Memory B cell (primary cell): Measurements from ENCODE around the gene FCGR3B.
"Not testable (repeated sequence)": the region's sequence is repeated elsewhere in the genome, so short reads cannot be mapped to it uniquely, and the experiment has no call there.

Experiments used
- ATAC-seq: fragments of 150-1000 bp; cut with Tn5 transposase; 2 replicates; pipeline ENCODE4 v1.10.0; 2021; ENCODE audit warnings: low read depth, mild to moderate bottlenecking, moderate library complexity
- DNase-seq, 2 donors: peaks; one replicate each; pipeline ENCODE4 v3.0.0; 2022; ENCODE audit warnings: low spot score in 2 of 2
- H3K27ac Mint-ChIP-seq: one replicate; pipeline ENCODE4 v1.8.0; 2022; ENCODE audit warnings: mild to moderate bottlenecking, moderate library complexity, mixed read lengths
- H3K27me3 Mint-ChIP-seq: one replicate; pipeline ENCODE4 v1.8.0; 2022; ENCODE audit warnings: mixed read lengths
- H3K36me3 Mint-ChIP-seq: one replicate; pipeline ENCODE4 v1.8.0; 2022; ENCODE audit warnings: mild to moderate bottlenecking, mixed read lengths
- H3K4me1 Mint-ChIP-seq: one replicate; pipeline ENCODE4 v1.8.0; 2022; ENCODE audit warnings: mixed read lengths
- H3K4me3 Mint-ChIP-seq: one replicate; pipeline ENCODE4 v1.8.0; 2022; ENCODE audit warnings: mild to moderate bottlenecking, moderate library complexity, mixed read lengths
- H3K9me3 Mint-ChIP-seq: one replicate; pipeline ENCODE4 v1.8.0; 2022; ENCODE audit warnings: mixed read lengths

FCGR3B gene

DNA sequence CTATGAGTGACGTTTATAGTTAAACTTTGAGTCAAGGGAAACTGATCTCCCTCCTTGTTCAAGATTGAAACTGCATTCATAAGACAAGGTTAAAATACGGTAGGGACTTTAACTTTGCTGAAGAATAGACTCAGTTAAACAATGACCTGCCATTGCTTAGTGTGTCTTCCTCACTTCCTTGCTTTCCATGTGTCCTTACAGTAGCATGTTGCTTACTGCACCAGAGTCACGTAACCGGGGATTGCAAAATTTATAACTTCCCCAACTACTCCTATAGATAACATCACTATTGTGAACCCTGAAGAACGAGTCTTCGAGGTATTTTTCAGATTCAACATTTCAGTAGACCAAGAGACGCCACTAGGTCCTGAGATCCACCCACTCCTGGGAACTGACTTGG, 22.6 kb upstream of the FCGR3B start:
- H3K27ac Mint-ChIP-seq, DNase-seq, H3K4me3 Mint-ChIP-seq, ATAC-seq, H3K4me1 Mint-ChIP-seq, H3K36me3 Mint-ChIP-seq, H3K27me3 Mint-ChIP-seq, H3K9me3 Mint-ChIP-seq: not testable (repeated sequence)

DNA sequence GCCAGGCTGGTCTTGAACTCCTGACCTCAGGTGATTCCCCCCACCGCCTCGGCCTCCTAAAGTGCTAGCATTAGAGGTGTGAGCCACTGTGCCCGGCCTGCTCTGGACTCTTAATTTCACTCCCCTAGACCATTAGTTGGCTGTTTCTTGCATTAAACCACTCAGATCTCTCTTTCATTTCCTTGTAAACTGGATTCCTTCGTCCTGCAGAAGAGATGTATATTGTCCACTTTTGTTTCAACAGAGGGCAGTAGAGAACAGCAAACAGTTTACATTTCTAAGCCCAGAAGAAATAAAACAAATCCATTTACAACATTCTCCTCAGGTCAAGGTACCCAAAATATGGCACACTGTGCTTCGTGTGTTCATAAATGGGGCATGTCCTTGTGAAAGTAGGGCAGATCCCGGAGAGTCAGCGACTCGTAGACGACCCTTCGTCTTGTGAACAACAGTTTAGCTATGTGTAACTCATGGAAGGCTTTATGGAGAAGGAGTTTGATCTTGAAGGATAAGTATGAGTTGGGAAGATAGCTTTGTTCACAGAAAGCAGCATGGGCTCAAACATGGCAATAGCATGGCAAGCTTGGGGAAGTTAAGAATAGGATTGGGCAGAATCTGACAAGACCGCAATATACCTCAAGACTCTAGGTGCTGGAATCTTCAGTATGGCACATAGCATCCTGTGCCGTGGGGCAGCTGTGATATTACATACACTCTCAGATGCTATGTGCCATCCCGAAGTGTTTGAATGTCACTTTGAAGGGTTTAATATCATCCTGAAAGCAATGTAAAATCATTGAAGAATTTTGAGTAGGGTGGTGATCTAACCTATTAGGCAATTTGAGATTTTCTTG, 16.8 kb upstream of the FCGR3B start:
- H3K9me3 Mint-ChIP-seq, H3K4me1 Mint-ChIP-seq, DNase-seq, H3K36me3 Mint-ChIP-seq, H3K4me3 Mint-ChIP-seq, H3K27me3 Mint-ChIP-seq, H3K27ac Mint-ChIP-seq: not testable (repeated sequence)
- peak; percentile 43 for ATAC-seq

DNA sequence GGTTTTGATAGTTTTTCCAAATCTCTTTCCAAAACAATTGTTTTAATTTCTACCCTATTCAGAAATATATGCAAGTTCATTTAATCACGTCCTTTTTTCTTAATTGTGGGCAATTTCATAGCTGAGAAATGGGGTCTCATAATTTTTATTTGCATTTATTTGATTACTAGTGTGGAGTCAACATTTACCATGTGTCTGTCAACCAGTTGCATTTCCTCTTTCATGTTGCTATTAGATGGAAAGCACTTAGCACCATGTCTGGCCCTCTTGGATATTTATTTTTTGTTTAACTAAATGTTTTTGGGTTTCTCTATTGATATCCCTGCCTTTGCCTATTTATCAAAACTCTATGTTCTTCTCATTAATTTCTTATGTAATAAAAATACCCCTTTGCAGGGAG, 13.9 kb upstream of the FCGR3B start:
- not testable (repeated sequence) for DNase-seq, ATAC-seq, H3K36me3 Mint-ChIP-seq, H3K27me3 Mint-ChIP-seq, H3K9me3 Mint-ChIP-seq, H3K4me3 Mint-ChIP-seq, H3K4me1 Mint-ChIP-seq, H3K27ac Mint-ChIP-seq

DNA sequence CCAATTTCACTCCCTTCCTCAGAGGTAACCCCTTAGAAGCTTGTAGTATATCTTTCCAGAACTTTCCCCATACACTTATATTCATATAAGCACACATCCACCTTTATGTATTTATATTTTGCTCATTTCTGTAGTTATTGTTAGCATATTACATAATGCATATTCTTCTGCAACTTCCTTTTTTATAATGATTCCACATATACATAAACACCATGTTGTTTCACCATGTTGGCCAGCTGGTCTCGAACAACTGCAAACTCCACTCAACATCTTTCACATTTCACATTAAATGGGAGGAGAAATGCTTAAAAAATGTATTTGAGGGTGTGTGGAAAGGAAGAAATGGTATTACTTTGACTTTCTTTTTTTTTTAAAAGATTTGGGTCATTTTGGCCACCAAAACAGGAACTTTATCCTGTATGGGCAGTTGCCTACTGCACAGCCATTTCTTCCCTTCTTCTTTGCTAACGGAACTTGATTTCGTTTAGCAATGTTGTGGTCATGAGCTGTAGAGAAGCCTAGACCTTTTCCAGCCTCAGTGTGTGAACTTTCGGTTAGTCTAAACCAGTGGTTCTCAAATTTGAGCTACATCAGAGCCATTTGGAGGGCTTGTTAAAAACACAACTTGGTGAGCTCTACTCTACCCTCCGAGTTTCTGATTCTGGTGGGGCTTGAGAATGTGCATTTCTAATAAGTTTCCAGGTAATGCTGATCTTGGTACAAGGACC, 12.7 kb upstream of the FCGR3B start:
- not testable (repeated sequence) for ATAC-seq, DNase-seq, H3K9me3 Mint-ChIP-seq, H3K27me3 Mint-ChIP-seq, H3K36me3 Mint-ChIP-seq, H3K4me3 Mint-ChIP-seq, H3K4me1 Mint-ChIP-seq, H3K27ac Mint-ChIP-seq

DNA sequence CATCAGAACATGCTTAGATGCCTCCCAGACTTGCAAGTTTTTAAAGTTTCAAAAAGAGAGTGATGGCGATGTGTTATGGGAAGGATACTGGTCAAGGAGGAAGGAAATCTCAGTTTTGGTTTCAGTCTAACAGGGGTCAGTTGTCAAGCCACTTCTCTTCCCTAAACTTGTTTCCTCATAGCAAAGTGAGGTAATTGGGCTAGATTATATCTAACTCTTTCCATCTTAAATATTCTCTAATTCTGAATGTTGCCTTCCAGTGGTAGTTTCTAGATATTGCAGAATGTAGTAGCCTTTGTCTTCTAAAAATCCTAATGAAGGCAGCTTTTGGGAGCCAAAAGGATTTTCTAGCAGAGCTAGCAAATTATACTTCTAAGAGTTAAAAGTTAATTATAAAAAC, 11.7 kb upstream of the FCGR3B start:
- H3K36me3 Mint-ChIP-seq, H3K4me3 Mint-ChIP-seq, H3K27me3 Mint-ChIP-seq, H3K27ac Mint-ChIP-seq, H3K9me3 Mint-ChIP-seq, DNase-seq, H3K4me1 Mint-ChIP-seq: not testable (repeated sequence)
- peak; percentile 72 for ATAC-seq

DNA sequence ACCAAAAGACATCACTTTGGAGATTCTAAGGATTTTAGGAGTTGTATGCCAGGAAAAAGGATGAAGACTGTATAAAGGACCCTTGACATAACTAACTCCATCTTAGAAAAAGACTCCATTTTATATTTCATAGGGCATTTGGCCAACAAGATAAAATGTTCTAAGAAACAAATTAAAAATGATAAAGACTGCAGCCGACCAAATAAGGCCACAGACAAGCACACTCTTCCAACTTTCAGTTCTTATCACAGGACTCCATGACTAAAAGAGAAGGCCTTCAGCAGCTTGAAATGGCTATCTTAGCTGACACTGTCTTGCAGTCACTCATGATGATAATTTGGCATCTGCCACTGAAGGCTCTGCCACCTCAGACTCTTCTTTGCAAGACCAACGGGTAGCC, 8.2 kb upstream of the FCGR3B start:
- H3K27ac Mint-ChIP-seq, ATAC-seq, H3K4me1 Mint-ChIP-seq, DNase-seq, H3K27me3 Mint-ChIP-seq, H3K36me3 Mint-ChIP-seq, H3K4me3 Mint-ChIP-seq, H3K9me3 Mint-ChIP-seq: not testable (repeated sequence)

DNA sequence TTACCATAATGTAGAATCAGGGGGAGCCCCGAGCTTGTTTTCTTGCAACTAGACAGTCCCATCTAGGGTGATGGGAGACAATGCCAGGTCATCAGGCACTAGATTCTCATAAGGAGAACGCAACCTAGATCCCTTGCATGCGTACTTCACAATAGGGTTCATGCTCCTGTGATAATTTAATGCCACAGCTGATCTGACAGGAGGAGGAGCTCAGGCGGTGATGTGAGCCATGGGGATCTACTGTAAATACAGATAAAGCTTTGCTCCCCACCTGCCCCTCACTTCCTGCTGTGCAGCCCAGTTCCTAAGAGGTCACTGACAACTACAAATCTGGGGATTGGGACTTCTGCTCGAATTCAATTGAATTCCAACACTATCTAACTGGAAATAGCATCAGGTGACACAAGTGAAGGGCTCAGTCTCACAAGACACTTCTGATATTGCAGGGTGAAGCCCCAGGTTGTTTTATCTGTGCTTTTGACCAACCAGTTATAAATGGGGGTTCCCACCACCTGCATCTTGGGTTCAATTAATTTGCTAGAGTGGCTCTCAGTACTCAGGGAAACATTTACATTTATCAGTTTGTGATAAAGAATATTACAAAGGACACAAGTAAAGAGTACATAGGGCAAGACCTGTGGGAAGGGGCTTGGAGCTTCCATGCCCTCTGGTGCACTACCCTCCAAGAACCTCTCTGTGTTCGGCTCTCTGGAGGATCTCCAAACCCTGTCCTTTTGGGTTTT, 7.4 kb upstream of the FCGR3B start:
- H3K27ac Mint-ChIP-seq, DNase-seq, H3K36me3 Mint-ChIP-seq, H3K9me3 Mint-ChIP-seq, H3K4me1 Mint-ChIP-seq, H3K4me3 Mint-ChIP-seq, H3K27me3 Mint-ChIP-seq, ATAC-seq: not testable (repeated sequence)

DNA sequence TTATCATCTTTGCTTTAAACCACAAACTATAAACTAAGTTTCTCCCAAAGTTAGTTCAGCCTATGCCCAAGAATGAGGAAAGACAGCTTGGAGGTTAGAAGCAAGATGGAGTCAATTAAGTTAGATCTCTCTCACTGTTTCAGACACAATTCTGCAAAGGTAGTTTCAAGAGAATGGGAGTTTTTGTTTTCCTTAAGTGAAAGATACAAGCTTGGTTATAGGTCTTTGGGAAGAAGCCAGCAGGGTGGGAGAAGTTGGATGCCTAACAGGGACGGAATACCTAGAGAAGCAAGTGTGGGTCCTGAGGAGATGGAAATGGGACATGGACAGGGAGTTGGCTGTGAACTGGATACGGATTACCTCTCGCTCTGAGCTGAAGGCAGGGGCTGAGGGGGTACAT, 6.0 kb upstream of the FCGR3B start:
- H3K27me3 Mint-ChIP-seq, ATAC-seq, H3K4me1 Mint-ChIP-seq, H3K4me3 Mint-ChIP-seq, H3K36me3 Mint-ChIP-seq, DNase-seq, H3K27ac Mint-ChIP-seq, H3K9me3 Mint-ChIP-seq: not testable (repeated sequence)

DNA sequence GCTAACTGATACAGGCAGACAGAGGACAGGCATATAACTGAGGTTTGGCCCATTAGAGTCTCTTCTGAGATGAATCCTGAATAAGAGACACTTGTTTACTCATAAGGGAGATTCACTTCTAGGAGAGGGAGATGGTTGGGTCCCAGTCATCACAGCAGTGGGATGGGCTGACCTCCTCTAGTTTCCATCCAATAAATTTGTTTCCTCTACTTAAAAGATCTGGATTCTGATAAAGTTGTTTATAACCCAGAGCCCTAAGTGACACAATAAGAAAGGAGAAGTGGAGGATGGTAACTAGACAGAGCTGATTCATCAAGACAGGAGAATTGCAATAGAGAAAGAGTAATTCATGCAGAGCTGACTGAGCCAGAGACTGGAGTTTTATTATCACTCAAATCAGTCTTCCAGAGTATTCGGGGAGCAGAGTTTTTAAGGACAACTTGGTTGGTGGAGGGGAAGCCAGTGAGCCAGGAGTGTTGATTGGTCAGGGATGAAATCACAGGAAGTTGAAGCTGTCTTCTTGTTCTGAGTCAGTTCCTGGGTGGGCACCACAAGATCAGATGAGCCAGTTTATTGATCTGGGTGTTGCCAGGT, 5.3 kb upstream of the FCGR3B start:
- not testable (repeated sequence) for H3K9me3 Mint-ChIP-seq, H3K27ac Mint-ChIP-seq, ATAC-seq, H3K4me1 Mint-ChIP-seq, H3K27me3 Mint-ChIP-seq, H3K36me3 Mint-ChIP-seq, DNase-seq, H3K4me3 Mint-ChIP-seq

DNA sequence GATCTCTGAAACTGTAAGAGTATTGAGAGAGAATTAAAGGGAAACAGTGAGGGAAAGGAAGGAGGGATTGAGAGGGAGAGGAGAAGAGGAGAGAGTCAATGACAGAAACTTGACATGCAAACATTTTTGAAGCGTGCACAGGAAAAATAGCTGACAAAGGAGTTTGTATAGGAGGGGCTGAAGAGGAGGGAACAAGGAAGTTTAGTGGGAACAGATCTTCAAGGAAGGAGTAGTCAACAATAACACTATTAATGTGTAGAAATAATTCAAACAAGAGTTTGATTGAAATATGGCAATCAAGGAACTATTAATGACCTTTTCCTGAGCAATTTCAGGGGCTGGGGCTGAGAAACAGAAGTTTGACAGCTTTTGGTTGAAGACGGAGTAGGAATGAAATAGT, 4.0 kb upstream of the FCGR3B start:
- H3K4me3 Mint-ChIP-seq, H3K9me3 Mint-ChIP-seq, DNase-seq, ATAC-seq, H3K27me3 Mint-ChIP-seq, H3K36me3 Mint-ChIP-seq, H3K4me1 Mint-ChIP-seq, H3K27ac Mint-ChIP-seq: not testable (repeated sequence)

DNA sequence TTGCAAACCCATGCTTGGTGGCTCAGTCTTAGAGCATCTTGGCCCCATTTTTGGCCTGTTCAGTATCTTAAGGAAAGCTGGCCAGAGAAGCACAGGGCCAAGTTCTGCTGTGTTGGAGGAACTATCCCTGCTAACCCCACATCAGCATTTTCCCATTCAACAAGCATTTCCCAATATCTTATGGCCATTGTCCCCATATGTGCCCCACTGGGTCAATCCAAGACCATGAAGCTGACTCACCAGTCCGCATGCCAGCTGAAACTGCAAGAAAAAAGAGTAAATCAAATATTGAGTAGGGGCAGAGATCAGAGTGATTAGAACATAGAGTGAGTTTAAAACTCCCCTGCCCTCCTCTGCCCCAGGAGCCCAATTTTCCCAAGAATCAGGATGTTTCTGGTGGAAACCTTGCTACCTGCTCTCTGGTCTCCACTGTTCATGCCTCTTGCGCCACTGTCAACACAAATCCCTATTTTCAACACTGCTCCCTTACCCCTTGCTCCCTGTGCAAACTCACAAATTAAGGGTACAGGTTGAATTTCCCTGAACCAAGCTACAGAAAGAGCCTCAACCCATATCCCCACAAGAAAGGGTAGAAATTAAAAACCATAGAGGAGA, 741 bp downstream of the FCGR3B start:
- H3K27me3 Mint-ChIP-seq, H3K4me1 Mint-ChIP-seq, H3K36me3 Mint-ChIP-seq, H3K4me3 Mint-ChIP-seq, DNase-seq, H3K9me3 Mint-ChIP-seq, H3K27ac Mint-ChIP-seq, ATAC-seq: not testable (repeated sequence)

DNA sequence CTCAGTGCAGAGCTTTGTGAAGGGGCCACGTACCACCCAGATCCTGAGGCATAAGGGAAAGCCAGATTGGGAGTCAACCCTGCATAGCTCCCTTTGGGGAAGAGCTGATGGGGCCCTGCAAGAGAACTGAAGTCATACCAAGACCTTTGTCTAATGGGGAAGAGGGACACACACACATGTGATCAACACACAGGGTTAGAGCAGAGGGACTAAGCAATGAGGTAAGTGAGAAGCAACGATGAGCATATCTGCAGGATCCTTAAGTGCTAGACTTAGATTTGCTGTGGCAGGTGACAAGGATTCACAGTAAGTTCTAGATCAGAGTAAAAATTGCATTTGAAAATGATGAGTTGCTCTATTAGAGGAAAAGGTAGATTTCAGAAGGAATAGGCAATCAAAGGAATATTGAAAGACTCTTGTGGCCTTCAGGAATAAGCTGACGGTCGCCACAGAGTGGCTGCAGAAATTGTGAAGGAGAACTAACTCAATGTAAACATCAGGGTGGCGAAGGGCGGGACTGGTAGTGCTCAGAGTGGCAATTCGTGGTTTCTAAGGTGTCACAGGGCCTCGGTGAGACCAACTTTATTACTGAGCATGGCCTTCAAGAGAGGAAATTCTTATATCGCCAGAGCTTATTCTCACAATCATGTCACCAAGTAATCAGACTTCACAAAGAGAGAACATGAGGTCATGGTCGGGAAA, 4.4 kb downstream of the FCGR3B start:
- not testable (repeated sequence) for DNase-seq, H3K4me3 Mint-ChIP-seq, H3K36me3 Mint-ChIP-seq, H3K27ac Mint-ChIP-seq, H3K27me3 Mint-ChIP-seq, H3K9me3 Mint-ChIP-seq
- peak; percentile 28 for ATAC-seq
- peaks cover 11% of the 10 kb centered on the region for H3K4me1 Mint-ChIP-seq

DNA sequence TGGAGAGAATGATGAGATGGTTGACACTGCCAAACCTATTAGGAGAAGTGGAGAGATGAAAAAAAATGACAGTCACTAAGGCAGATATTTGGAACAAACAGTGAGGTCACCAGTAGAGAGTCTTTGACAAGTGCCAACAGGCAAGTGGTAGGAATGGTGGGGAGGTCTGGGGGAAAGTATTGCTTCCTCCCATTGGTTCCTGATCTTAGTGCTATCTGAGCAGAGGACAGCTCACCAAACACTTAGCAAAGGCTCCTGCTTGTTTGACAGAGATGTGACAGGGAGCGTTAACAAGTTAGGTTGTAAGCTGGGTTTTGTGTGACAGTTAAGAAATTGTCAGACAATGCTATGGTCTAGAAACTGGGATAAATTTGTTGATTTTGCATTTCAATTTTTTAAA, 6.4 kb downstream of the FCGR3B start:
- not testable (repeated sequence) for H3K27me3 Mint-ChIP-seq, ATAC-seq, H3K27ac Mint-ChIP-seq, H3K36me3 Mint-ChIP-seq, DNase-seq, H3K9me3 Mint-ChIP-seq, H3K4me3 Mint-ChIP-seq
- peaks cover 15% of the 10 kb centered on the region for H3K4me1 Mint-ChIP-seq
